GM23338 (cell line): ENCODE data around the gene RCSD1. TPM values are rescaled to one million over a fixed set of nuclear protein-coding genes. Genes with fewer than 3 reads are reported as not detected.

ENCODE experiments used
- ATAC-seq: fragments of 200-7000 bp; cut with Tn5 transposase; 3 replicates; pipeline ENCODE4 v1.9.1; 2020
- DNase-seq: peaks from one replicate; pipeline ENCODE4 v3.0.0-alpha.2; 2015; ENCODE audit warnings: low spot score
- H2AFZ ChIP-seq: fragments of 200-600 bp; sonication (generic); 2 replicates; pipeline ENCODE4 v1.8.0; 2016; ENCODE audit warnings: antibody characterized with exemption, mild to moderate bottlenecking, moderate library complexity
- H3F3A ChIP-seq: fragments of 200-600 bp; sonication (generic); replicated peaks from 2 replicates; pipeline ENCODE4 v1.8.0; 2017; ENCODE audit warnings: antibody characterized with exemption, mixed run types, low read depth
- H3K27ac ChIP-seq: fragments of 200-600 bp; sonication (generic); 2 replicates; pipeline ENCODE4 v1.6.1; 2016; ENCODE audit warnings: low read depth
- H3K27me3 ChIP-seq: fragments of 200-600 bp; sonication (generic); 2 replicates; pipeline ENCODE4 v1.8.0; 2016; ENCODE audit warnings: mild to moderate bottlenecking, mixed run types, moderate library complexity; ENCODE audit not compliant: insufficient read depth
- H3K36me3 ChIP-seq: fragments of 200-600 bp; sonication (generic); 2 replicates; pipeline ENCODE4 v1.8.0; 2016; ENCODE audit warnings: mild to moderate bottlenecking; ENCODE audit not compliant: insufficient read depth
- H3K4me1 ChIP-seq: fragments of 200-600 bp; sonication (generic); 2 replicates; pipeline ENCODE4 v1.8.0; 2016; ENCODE audit warnings: mild to moderate bottlenecking, moderate library complexity; ENCODE audit not compliant: insufficient read depth
- H3K4me2 ChIP-seq: fragments of 200-600 bp; sonication (generic); 2 replicates; pipeline ENCODE4 v1.7.1; 2017; ENCODE audit warnings: mixed run types
- H3K4me3 ChIP-seq: fragments of 200-600 bp; sonication (generic); 2 replicates; pipeline ENCODE4 v1.6.1; 2016; ENCODE audit warnings: mixed run types
- H3K79me2 ChIP-seq: fragments of 200-600 bp; sonication (generic); replicated peaks from 2 replicates; pipeline ENCODE4 v1.8.0; 2017; ENCODE audit warnings: mild to moderate bottlenecking; ENCODE audit not compliant: insufficient read depth
- H3K9me2 ChIP-seq: fragments of 200-600 bp; sonication (generic); 2 replicates; pipeline ENCODE4 v1.8.0; 2017; ENCODE audit not compliant: insufficient read depth
- H4K20me1 ChIP-seq: fragments of 200-600 bp; sonication (generic); replicated peaks from 2 replicates; pipeline ENCODE4 v1.8.0; 2017; ENCODE audit warnings: mild to moderate bottlenecking; ENCODE audit not compliant: insufficient read depth
- H3K27ac Mint-ChIP-seq: 2 replicates; pipeline ENCODE4 v1.8.0; 2020; ENCODE audit warnings: inconsistent platforms, mild to moderate bottlenecking, moderate library complexity, mixed read lengths
- H3K27me3 Mint-ChIP-seq: 3 replicates; pipeline ENCODE4 v1.8.0; 2022; ENCODE audit warnings: low read depth, mild to moderate bottlenecking, moderate library complexity, mixed read lengths, inconsistent platforms; ENCODE audit not compliant: insufficient read depth, poor library complexity
- H3K36me3 Mint-ChIP-seq: 3 replicates; pipeline ENCODE4 v1.8.0; 2021; ENCODE audit warnings: low read depth, mild to moderate bottlenecking, inconsistent platforms, moderate library complexity, mixed read lengths
- H3K4me1 Mint-ChIP-seq: 3 replicates; pipeline ENCODE4 v1.8.0; 2020; ENCODE audit warnings: mild to moderate bottlenecking, inconsistent platforms, mixed read lengths
- H3K4me3 Mint-ChIP-seq: 3 replicates; pipeline ENCODE4 v1.8.0; 2021; ENCODE audit warnings: moderate library complexity, mild to moderate bottlenecking, inconsistent platforms, mixed read lengths
- H3K9me3 Mint-ChIP-seq: 3 replicates; pipeline ENCODE4 v1.8.0; 2020; ENCODE audit warnings: moderate library complexity, mild to moderate bottlenecking, inconsistent platforms, mixed read lengths
- CREB1 ChIP-seq: fragments of 250-450 bp; sonication (Bioruptor Pico); IDR thresholded peaks from 2 replicates; pipeline ENCODE4 v1.5.0; 2020; ENCODE audit warnings: low read depth, mild to moderate bottlenecking, moderate library complexity
- EZH2 ChIP-seq: fragments of 200-600 bp; sonication (generic); IDR thresholded peaks from one replicate; pipeline ENCODE4 v1.8.0; 2017; ENCODE audit warnings: antibody characterized with exemption, mild to moderate bottlenecking, low read depth; ENCODE audit not compliant: unreplicated experiment
- EZH2phosphoT487 ChIP-seq: fragments of 200-600 bp; sonication (generic); IDR thresholded peaks from one replicate; pipeline ENCODE4 v1.8.1; 2018; ENCODE audit warnings: antibody characterized with exemption; ENCODE audit not compliant: unreplicated experiment
- JUNB ChIP-seq: IDR thresholded peaks from one replicate; pipeline ENCODE4 v1.6.1; 2016; ENCODE audit warnings: antibody characterized with exemption; ENCODE audit not compliant: unreplicated experiment
- NANOG ChIP-seq: IDR thresholded peaks from 2 replicates; pipeline ENCODE4 v1.6.1; 2016; ENCODE audit warnings: antibody characterized with exemption, borderline replicate concordance
- POLR2AphosphoS5 ChIP-seq: IDR thresholded peaks from 2 replicates; pipeline ENCODE4 v1.6.1; 2016; ENCODE audit warnings: antibody characterized with exemption, low read depth
- STAT1 ChIP-seq: IDR thresholded peaks from one replicate; pipeline ENCODE4 v1.6.1; 2016; ENCODE audit warnings: antibody characterized with exemption; ENCODE audit not compliant: unreplicated experiment
- ZNF114 ChIP-seq: fragments of 250-450 bp; sonication (Bioruptor Pico); IDR thresholded peaks from 2 replicates; pipeline ENCODE4 v1.5.0; 2020; ENCODE audit warnings: mild to moderate bottlenecking, moderate library complexity
- ZNF331 ChIP-seq: fragments of 250-450 bp; sonication (Bioruptor Pico); IDR thresholded peaks from 2 replicates; pipeline ENCODE4 v1.5.0; 2020; ENCODE audit warnings: low read depth, mild to moderate bottlenecking, moderate library complexity
- polyA plus RNA-seq: library from polyadenylated mRNA; unstranded; fragments of >200 nt; fragmentation: Nextera tagmentation; extraction: Ambion mirVana; gene quantifications from 2 replicates; pipeline ENCODE4 v1.2.1, GENCODE V29; 2016
- total RNA-seq: library from RNA; depleted of rRNA; stranded (reverse); fragments of >200 nt; shearing (Covaris generic); gene quantifications from 2 replicates; pipeline ENCODE4 v1.2.3, GENCODE V29; 2014
- TF ChIP-seq, protein P1 (sequence below): IDR thresholded peaks from 2 replicates; pipeline ENCODE4 v1.6.1; 2016; ENCODE audit warnings: antibody characterized with exemption
- TF ChIP-seq, protein P2 (sequence below): fragments of 250-450 bp; sonication (Bioruptor Pico); IDR thresholded peaks from 2 replicates; pipeline ENCODE4 v1.5.0; 2020; ENCODE audit warnings: mild to moderate bottlenecking, moderate library complexity
- TF ChIP-seq, protein P3 (sequence below), 2 experiments: fragments of 200-600 bp in 1 of 2; sonication (generic) in 1 of 2; conservative IDR thresholded peaks; 2 replicates each; pipeline versions ENCODE4 v1.5.1 to v1.6.1; 2016 to 2017; ENCODE audit warnings: antibody characterized with exemption in 2 of 2, low read depth in 2 of 2, mild to moderate bottlenecking in 2 of 2, moderate library complexity in 1 of 2
- TF ChIP-seq, protein P4 (sequence below): IDR thresholded peaks from one replicate; pipeline ENCODE4 v1.6.1; 2018; ENCODE audit warnings: antibody characterized with exemption; ENCODE audit not compliant: unreplicated experiment

Gene RCSD1
- total and polyA plus RNA-seq, 2 experiments from 2014 or later = 0.18 to 0.73 TPM

DNA sequence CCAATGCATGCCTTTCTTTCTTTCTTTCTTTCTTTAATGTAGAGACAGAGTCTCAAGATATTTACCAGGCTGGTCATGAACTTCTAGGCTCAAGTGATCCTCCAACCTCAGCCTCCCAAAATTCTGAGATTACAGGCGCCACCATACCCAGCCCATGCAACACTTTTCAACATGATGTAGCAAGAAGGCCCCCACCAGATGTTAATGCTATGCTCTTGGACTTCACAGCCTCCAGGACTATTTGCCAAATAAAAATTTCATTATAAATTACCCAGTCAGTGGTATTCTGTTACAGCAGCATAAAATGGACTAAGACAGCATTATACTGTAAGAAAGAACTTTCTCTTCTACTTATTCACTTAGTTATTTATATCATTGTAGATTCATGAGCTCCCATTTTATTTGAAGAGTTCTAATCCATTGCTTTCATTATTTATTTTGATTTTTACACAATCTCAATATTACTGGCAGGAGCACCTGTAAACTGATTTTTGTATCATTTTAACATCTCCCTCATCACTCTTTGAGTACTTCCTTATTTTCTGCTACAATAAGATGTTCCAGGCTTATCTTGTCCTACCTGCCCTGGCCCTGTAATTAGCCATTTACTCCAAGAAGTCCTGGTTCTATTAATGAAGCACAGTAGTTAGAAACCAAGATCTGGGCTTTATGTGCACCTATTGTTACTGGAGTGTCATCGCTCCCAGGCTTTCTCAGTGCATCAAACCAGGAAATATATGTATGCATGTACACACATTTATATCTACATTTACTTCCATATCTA lies 4.8 kb upstream of the RCSD1 start:
- peaks cover 8% of the 10 kb centered on the region; the same call in 1 of the 2 replicates for H3K4me1 ChIP-seq

More for the DNA sequence above, 4.8 kb upstream of the RCSD1 start:
- Histone ChIP-seq H4K20me1 (no peaks in the 10 kb centered on the region), H3K27ac (no peak overlapping the region), H2AFZ (no peak overlapping the region), H3K4me2 (no peak overlapping the region), H3K9me2 (no peaks in the 10 kb centered on the region), H3F3A (0 out of 2 replicates have a peak, but pooled peaks cover 9% of the 10 kb centered on the region), H3K27me3 (peaks cover 27% of the 10 kb centered on the region), H3K36me3 (no peaks in the 10 kb centered on the region), H3K79me2 (no peaks in the 10 kb centered on the region), H3K4me3 (no peak overlapping the region)
- H3K4me1 Mint-ChIP-seq = peaks cover 9% of the 10 kb centered on the region
- no peak overlapping the region for H3K4me3 Mint-ChIP-seq
- H3K36me3 Mint-ChIP-seq = no peaks in the 10 kb centered on the region; the same call in 2 of the 3 replicates
- no peak overlapping the region for H3K27ac Mint-ChIP-seq
- TF ChIP-seq STAT1 (no peak), JUNB (no peak), NANOG (no peak), ZNF331 (CRISPR knock-in tag) (no peak), CREB1 (no peak), ZNF114 (CRISPR knock-in tag) (no peak), POLR2AphosphoS5 (no peak), EZH2 (no peak), EZH2phosphoT487 (no peak)
- TF ChIP-seq, protein P1, sequence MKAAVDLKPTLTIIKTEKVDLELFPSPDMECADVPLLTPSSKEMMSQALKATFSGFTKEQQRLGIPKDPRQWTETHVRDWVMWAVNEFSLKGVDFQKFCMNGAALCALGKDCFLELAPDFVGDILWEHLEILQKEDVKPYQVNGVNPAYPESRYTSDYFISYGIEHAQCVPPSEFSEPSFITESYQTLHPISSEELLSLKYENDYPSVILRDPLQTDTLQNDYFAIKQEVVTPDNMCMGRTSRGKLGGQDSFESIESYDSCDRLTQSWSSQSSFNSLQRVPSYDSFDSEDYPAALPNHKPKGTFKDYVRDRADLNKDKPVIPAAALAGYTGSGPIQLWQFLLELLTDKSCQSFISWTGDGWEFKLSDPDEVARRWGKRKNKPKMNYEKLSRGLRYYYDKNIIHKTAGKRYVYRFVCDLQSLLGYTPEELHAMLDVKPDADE = no peak
- TF ChIP-seq, protein P2, sequence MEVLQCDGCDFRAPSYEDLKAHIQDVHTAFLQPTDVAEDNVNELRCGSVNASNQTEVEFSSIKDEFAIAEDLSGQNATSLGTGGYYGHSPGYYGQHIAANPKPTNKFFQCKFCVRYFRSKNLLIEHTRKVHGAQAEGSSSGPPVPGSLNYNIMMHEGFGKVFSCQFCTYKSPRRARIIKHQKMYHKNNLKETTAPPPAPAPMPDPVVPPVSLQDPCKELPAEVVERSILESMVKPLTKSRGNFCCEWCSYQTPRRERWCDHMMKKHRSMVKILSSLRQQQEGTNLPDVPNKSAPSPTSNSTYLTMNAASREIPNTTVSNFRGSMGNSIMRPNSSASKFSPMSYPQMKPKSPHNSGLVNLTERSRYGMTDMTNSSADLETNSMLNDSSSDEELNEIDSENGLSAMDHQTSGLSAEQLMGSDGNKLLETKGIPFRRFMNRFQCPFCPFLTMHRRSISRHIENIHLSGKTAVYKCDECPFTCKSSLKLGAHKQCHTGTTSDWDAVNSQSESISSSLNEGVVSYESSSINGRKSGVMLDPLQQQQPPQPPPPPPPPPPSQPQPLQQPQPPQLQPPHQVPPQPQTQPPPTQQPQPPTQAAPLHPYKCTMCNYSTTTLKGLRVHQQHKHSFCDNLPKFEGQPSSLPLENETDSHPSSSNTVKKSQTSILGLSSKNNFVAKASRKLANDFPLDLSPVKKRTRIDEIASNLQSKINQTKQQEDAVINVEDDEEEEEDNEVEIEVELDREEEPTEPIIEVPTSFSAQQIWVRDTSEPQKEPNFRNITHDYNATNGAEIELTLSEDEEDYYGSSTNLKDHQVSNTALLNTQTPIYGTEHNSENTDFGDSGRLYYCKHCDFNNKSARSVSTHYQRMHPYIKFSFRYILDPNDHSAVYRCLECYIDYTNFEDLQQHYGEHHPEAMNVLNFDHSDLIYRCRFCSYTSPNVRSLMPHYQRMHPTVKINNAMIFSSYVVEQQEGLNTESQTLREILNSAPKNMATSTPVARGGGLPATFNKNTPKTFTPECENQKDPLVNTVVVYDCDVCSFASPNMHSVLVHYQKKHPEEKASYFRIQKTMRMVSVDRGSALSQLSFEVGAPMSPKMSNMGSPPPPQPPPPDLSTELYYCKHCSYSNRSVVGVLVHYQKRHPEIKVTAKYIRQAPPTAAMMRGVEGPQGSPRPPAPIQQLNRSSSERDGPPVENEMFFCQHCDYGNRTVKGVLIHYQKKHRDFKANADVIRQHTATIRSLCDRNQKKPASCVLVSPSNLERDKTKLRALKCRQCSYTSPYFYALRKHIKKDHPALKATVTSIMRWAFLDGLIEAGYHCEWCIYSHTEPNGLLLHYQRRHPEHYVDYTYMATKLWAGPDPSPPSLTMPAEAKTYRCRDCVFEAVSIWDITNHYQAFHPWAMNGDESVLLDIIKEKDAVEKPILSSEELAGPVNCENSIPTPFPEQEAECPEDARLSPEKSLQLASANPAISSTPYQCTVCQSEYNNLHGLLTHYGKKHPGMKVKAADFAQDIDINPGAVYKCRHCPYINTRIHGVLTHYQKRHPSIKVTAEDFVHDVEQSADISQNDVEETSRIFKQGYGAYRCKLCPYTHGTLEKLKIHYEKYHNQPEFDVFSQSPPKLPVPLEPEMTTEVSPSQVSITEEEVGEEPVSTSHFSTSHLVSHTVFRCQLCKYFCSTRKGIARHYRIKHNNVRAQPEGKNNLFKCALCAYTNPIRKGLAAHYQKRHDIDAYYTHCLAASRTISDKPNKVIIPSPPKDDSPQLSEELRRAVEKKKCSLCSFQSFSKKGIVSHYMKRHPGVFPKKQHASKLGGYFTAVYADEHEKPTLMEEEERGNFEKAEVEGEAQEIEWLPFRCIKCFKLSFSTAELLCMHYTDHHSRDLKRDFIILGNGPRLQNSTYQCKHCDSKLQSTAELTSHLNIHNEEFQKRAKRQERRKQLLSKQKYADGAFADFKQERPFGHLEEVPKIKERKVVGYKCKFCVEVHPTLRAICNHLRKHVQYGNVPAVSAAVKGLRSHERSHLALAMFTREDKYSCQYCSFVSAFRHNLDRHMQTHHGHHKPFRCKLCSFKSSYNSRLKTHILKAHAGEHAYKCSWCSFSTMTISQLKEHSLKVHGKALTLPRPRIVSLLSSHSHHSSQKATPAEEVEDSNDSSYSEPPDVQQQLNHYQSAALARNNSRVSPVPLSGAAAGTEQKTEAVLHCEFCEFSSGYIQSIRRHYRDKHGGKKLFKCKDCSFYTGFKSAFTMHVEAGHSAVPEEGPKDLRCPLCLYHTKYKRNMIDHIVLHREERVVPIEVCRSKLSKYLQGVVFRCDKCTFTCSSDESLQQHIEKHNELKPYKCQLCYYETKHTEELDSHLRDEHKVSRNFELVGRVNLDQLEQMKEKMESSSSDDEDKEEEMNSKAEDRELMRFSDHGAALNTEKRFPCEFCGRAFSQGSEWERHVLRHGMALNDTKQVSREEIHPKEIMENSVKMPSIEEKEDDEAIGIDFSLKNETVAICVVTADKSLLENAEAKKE (CRISPR knock-in tag) = no peak
- TF ChIP-seq, protein P3, sequence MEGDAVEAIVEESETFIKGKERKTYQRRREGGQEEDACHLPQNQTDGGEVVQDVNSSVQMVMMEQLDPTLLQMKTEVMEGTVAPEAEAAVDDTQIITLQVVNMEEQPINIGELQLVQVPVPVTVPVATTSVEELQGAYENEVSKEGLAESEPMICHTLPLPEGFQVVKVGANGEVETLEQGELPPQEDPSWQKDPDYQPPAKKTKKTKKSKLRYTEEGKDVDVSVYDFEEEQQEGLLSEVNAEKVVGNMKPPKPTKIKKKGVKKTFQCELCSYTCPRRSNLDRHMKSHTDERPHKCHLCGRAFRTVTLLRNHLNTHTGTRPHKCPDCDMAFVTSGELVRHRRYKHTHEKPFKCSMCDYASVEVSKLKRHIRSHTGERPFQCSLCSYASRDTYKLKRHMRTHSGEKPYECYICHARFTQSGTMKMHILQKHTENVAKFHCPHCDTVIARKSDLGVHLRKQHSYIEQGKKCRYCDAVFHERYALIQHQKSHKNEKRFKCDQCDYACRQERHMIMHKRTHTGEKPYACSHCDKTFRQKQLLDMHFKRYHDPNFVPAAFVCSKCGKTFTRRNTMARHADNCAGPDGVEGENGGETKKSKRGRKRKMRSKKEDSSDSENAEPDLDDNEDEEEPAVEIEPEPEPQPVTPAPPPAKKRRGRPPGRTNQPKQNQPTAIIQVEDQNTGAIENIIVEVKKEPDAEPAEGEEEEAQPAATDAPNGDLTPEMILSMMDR (conservative IDR thresholded peaks at IDR 0.05; ENCODE audit: low read depth in 2 of 2) = no peak
- TF ChIP-seq, protein P4, sequence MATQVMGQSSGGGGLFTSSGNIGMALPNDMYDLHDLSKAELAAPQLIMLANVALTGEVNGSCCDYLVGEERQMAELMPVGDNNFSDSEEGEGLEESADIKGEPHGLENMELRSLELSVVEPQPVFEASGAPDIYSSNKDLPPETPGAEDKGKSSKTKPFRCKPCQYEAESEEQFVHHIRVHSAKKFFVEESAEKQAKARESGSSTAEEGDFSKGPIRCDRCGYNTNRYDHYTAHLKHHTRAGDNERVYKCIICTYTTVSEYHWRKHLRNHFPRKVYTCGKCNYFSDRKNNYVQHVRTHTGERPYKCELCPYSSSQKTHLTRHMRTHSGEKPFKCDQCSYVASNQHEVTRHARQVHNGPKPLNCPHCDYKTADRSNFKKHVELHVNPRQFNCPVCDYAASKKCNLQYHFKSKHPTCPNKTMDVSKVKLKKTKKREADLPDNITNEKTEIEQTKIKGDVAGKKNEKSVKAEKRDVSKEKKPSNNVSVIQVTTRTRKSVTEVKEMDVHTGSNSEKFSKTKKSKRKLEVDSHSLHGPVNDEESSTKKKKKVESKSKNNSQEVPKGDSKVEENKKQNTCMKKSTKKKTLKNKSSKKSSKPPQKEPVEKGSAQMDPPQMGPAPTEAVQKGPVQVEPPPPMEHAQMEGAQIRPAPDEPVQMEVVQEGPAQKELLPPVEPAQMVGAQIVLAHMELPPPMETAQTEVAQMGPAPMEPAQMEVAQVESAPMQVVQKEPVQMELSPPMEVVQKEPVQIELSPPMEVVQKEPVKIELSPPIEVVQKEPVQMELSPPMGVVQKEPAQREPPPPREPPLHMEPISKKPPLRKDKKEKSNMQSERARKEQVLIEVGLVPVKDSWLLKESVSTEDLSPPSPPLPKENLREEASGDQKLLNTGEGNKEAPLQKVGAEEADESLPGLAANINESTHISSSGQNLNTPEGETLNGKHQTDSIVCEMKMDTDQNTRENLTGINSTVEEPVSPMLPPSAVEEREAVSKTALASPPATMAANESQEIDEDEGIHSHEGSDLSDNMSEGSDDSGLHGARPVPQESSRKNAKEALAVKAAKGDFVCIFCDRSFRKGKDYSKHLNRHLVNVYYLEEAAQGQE = no peak
- H3K27me3 Mint-ChIP-seq = peaks cover 25% of the 10 kb centered on the region
- DNase-seq (no peak), ATAC-seq (no peak)
- H3K9me3 Mint-ChIP-seq = peaks cover 4% of the 10 kb centered on the region; the same call in 1 of the 3 replicates
